ENCODE data around the gene SYT6.

SYT6 gene

DNA sequence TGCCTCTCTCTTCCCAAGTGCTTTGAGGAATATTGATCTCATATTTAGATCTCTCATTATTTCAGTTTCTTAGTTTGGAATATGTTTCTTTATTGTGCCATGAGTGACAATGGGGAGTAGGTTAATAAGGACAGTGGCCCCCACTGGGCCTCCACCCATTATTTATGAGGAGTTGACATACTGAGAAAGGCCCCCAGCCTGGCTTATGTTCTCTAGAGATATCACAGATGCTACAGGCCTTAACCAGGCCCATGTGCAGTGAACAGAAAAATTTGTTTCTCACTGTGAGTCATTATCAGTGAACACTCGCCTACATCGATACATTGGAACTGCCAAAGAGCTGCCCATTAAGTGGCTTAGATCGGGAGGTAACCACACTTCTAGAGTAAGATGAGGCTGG, 35.7 kb upstream of the SYT6 start:
- H3K4me3 ChIP-seq (ENCODE audit: low read depth, low read length), result no peak overlapping the region
- no peak for DNase-seq (ENCODE audit: low read depth)
- TF ChIP-seq CTCF (IDR thresholded peaks at IDR 0.05; ENCODE audit: insufficient read depth, low read depth, low read length, missing control alignments), result no peak

DNA sequence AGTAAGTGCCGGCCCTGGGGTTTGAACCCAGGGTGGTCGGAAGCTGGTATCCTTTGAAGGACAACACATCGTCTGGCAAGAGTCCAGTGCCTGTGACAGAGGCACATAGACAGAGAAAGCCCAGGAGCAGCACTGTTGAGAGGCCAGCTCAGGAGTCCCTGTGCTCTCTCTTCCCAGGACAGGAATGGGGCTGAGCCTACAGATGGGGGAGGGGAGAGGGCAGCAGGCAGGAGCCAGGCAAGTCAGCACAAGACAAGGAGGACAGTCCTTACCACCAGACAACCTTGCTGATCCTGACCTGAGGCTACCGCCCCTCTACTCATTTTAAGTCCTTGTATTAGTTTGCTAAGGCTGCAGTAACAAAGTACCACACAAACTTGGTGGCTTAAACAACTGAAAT, 27.7 kb upstream of the SYT6 start:
- no peak overlapping the region for H3K4me3 ChIP-seq (ENCODE audit: low read depth, low read length)

GRCh38 chr1:114180742-114181141, 27.1 kb upstream of the SYT6 start:
- H3K4me3 ChIP-seq (ENCODE audit: low read depth, low read length), result no peak overlapping the region
- no peak for TF ChIP-seq CTCF (IDR thresholded peaks at IDR 0.05; ENCODE audit: insufficient read depth, low read depth, low read length, missing control alignments)
- no peak for DNase-seq (ENCODE audit: low read depth)

More for the DNA sequence above, 27.7 kb upstream of the SYT6 start:
- no peak for DNase-seq (ENCODE audit: low read depth)
- TF ChIP-seq CTCF (IDR thresholded peaks at IDR 0.05; ENCODE audit: insufficient read depth, low read depth, low read length, missing control alignments), result no peak

DNA sequence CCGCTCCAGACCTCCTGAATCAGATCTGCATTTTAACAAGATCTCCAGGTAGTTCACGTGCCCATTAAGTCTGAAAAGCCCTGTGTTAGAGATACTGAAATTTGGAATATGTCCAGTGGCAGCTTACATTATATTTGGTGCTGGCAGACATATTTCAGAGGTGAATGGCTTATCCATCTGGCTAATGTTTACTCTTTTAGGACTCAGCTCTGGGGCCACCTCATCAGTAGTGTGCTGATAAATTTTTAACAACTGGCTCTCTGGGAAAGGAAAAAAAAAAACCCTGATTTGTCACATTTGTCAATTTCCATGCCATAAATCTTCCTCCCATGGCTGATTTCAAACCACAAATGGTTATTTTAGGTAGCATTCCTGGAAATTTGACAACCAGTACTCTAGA, 25.3 kb upstream of the SYT6 start:
- DNase-seq (ENCODE audit: low read depth), result no peak
- no peak for TF ChIP-seq CTCF (IDR thresholded peaks at IDR 0.05; ENCODE audit: insufficient read depth, low read depth, low read length, missing control alignments)
- H3K4me3 ChIP-seq (ENCODE audit: low read depth, low read length), result no peak overlapping the region

DNA sequence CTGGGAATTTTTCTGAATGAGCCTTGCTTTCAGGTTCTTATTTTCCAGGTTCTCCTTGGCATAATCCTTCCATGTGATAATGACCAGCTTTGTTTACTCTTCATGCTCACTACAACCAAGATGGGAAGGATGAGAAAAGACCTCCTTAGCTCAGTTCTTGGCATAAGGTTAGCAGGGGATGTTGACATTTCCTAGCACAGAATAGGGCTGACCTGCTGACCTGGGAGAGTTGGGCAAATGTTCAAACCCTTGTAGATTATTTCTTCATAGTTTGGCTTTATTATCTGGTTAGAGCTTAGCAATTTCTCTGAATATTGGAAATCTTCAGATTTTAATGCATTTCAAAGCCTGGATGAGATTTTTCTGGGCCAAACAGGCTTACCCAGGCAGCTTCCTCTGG, 23.6 kb upstream of the SYT6 start:
- DNase-seq (ENCODE audit: low read depth), result no peak
- no peak for TF ChIP-seq CTCF (IDR thresholded peaks at IDR 0.05; ENCODE audit: insufficient read depth, low read depth, low read length, missing control alignments)
- no peak overlapping the region for H3K4me3 ChIP-seq (ENCODE audit: low read depth, low read length)

DNA sequence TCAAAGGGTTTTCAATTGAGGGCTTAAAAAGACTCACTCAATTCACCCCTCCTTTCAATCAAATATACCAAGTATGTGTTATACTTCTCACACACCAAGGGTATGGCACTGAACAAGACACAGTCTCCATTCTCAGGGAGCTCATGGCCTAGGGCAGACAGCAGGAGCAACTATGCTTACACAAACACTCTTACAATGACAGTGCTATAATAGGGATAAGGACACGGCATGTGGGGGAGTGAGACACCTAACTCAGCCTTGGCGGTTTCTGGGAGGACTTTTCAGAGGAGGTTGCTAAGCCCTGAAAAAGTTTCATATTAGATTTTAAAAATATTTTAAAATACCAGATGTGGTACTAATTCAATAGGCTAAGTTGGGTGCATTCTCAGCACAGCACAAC, 22.7 kb upstream of the SYT6 start:
- DNase-seq (ENCODE audit: low read depth), result no peak
- H3K4me3 ChIP-seq (ENCODE audit: low read depth, low read length), result no peak overlapping the region
- no peak for TF ChIP-seq CTCF (IDR thresholded peaks at IDR 0.05; ENCODE audit: insufficient read depth, low read depth, low read length, missing control alignments)

- DNase-seq (ENCODE audit: low read depth), result no peak
- no peak for TF ChIP-seq CTCF (IDR thresholded peaks at IDR 0.05; ENCODE audit: insufficient read depth, low read depth, low read length, missing control alignments)
- H3K4me3 ChIP-seq (ENCODE audit: low read depth, low read length), result no peak overlapping the region
Measured at GRCh38 chr1:114173680-114174079, 20.0 kb upstream of the SYT6 start.
